ENCODE results near the gene TBX10. TPM values are rescaled to one million over a fixed set of nuclear protein-coding genes. Genes with fewer than 3 reads are reported as not detected.

TBX10 gene
- total RNA-seq, 6 experiments from 2014 or later, result not detected

DNA sequence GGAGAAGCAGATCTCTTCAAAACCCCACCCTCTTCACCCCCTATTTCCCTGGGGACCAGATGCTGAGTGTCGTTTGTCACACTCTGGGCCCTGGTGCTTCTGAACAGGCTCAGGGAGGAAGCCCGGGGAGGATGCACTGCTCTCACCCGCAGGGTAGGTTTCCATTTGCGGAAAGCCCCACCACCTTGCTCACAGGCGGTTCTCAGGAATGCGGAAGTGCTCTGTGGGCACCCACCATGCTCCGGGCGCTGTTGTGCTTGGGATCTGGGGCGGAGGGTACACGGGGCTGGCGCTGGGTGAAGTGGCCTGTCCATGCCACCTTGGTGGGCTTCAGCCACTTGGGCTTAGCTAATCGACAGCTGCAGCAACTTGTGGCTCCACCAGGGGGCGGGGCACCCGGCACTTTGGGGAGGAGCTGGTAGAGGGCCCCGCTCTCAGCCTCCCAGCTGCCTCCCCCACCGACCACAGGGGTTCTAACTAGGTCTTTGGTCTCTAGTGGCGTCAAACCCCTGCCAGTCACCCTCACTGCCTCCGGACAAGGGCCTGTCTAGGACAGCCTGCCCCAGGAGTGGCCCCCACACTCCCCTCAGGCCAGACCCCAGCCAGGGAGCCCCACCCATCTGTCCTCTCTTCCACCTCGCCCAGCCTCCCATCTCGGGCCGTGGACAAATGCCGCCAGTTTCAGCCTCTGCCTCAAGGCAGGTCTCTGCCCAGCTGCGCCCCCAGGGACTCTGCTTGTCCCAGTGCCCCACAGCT, 25.4 kb downstream of the TBX10 start:
- peak; percentile 9 for DNase-seq
- H3K4me1 Mint-ChIP-seq (ENCODE audit: low read depth), result no peaks in the 10 kb centered on the region
- no peaks in the 10 kb centered on the region for H3K9me3 Mint-ChIP-seq
- no peak overlapping the region; the same call in 1 of the 2 replicates for H3K27ac Mint-ChIP-seq
- H3K4me3 Mint-ChIP-seq, result no peak overlapping the region
- TF ChIP-seq, protein P1, sequence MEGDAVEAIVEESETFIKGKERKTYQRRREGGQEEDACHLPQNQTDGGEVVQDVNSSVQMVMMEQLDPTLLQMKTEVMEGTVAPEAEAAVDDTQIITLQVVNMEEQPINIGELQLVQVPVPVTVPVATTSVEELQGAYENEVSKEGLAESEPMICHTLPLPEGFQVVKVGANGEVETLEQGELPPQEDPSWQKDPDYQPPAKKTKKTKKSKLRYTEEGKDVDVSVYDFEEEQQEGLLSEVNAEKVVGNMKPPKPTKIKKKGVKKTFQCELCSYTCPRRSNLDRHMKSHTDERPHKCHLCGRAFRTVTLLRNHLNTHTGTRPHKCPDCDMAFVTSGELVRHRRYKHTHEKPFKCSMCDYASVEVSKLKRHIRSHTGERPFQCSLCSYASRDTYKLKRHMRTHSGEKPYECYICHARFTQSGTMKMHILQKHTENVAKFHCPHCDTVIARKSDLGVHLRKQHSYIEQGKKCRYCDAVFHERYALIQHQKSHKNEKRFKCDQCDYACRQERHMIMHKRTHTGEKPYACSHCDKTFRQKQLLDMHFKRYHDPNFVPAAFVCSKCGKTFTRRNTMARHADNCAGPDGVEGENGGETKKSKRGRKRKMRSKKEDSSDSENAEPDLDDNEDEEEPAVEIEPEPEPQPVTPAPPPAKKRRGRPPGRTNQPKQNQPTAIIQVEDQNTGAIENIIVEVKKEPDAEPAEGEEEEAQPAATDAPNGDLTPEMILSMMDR (IDR thresholded peaks at IDR 0.05), result peak; percentile 84
- H3K36me3 Mint-ChIP-seq (ENCODE audit: low read depth), result no peaks in the 10 kb centered on the region
- peaks cover 15% of the 10 kb centered on the region for H3K27me3 Mint-ChIP-seq (ENCODE audit: insufficient read depth)

DNA sequence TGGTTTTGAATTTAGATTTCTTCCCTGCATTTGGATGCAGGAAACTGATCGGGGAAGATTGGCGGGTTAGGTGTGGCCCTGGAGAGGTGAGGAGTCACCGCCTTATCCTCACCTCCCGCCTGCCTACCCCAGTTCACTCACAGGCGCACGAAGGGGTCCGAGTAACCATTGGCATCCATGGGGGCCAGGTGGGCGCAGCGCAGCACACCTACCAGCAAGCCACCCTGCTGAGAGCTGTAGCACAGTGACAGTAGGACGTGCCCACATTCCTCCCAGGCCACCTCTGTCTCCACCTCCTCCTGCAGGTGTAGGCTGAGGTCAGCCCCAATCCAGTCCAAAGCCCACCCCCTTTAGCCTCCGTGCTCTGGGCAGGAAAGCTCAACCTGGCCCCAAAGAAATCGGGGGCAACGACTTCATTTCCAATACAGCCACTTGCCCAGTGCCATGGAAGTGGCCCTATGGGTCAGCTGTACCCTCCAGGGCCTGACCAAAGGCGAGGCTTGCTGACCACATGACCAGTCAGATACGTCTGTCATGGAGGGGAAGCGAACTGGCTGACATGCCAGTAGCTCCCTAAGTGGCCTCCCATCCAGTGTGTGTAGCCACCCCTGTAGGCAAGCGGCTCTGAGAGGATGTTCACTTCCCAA, 26.1 kb downstream of the TBX10 start:
- Mint-ChIP-seq H3K27me3 (ENCODE audit: insufficient read depth) (peaks cover 15% of the 10 kb centered on the region), H3K4me3 (no peak overlapping the region), H3K36me3 (ENCODE audit: low read depth) (no peaks in the 10 kb centered on the region), H3K9me3 (no peaks in the 10 kb centered on the region), H3K4me1 (ENCODE audit: low read depth) (no peaks in the 10 kb centered on the region), H3K27ac (no peak overlapping the region; the same call in 1 of the 2 replicates)
- DNase-seq, result no peak
- TF ChIP-seq, protein P1 (IDR thresholded peaks at IDR 0.05), result no peak

GRCh38 chr11:67612751-67613150, 26.8 kb downstream of the TBX10 start:
- H3K9me3 Mint-ChIP-seq, result no peaks in the 10 kb centered on the region
- DNase-seq, result no peak
- no peaks in the 10 kb centered on the region for H3K4me1 Mint-ChIP-seq (ENCODE audit: low read depth)
- no peak overlapping the region for H3K4me3 Mint-ChIP-seq
- no peaks in the 10 kb centered on the region for H3K36me3 Mint-ChIP-seq (ENCODE audit: low read depth)
- no peak overlapping the region for H3K27ac Mint-ChIP-seq
- H3K27me3 Mint-ChIP-seq (ENCODE audit: insufficient read depth), result peaks cover 13% of the 10 kb centered on the region
- TF ChIP-seq, protein P1 (IDR thresholded peaks at IDR 0.05), result no peak

DNA sequence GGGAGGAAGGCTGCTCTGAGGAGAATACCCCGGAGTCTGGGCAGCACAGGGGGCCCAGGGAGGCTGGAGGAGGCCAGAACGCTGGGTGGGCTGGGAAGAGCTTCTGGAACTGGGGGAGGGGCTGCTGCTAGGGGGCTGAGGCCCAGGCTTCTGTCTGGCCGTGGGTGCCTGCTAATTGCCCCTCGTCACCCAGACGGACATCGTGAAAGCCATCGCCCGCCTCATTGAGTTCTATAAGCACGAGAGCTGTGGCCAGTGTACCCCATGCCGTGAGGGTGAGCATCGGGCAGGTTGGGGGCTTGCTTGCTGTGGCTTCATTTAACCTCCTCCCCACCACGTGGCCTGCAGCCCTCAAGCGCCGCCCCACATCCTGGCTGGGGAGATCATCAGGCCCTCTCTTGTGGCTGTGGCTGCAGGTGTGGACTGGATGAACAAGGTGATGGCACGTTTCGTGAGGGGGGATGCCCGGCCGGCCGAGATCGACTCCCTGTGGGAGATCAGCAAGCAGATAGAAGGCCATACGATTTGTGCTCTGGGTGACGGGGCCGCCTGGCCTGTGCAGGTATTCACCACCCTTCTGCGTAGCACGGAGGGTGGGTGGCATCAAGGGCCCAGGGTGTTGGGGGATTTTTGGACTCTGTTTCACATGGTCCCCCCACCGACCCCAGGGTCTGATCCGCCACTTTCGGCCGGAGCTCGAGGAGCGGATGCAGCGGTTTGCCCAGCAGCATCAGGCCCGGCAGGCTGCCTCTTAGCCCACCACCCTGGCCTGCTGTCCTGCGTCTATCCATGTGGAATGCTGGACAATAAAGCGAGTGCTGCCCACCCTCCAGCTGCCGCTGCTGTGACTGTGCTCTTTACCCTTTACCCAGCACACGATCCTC, 27.6 kb downstream of the TBX10 start:
- TF ChIP-seq, protein P1 (IDR thresholded peaks at IDR 0.05), result no peak
- H3K27me3 Mint-ChIP-seq (ENCODE audit: insufficient read depth), result peaks cover 5% of the 10 kb centered on the region
- H3K36me3 Mint-ChIP-seq (ENCODE audit: low read depth), result no peaks in the 10 kb centered on the region
- H3K4me3 Mint-ChIP-seq, result no peak overlapping the region
- no peaks in the 10 kb centered on the region for H3K4me1 Mint-ChIP-seq (ENCODE audit: low read depth)
- no peak overlapping the region for H3K27ac Mint-ChIP-seq
- no peak for DNase-seq
- H3K9me3 Mint-ChIP-seq, result no peaks in the 10 kb centered on the region

DNA sequence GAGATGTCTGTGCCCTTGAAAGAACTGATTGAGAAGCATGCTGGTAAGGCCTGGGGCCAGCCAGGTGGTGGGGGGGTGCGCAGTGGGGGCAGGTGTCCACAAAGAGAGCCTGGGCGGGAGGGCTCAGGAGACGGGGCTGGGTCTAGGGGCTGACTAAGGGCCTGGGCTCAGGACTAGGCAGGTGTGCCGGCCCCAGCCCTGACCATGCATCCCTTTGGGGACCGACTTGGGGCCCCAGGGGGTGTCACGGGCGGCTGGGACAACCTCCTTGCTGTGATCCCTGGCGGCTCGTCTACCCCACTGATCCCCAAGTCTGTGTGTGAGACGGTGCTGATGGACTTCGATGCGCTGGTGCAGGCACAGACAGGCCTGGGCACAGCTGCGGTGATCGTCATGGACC, 28.4 kb downstream of the TBX10 start:
- no peaks in the 10 kb centered on the region for H3K36me3 Mint-ChIP-seq (ENCODE audit: low read depth)
- TF ChIP-seq, protein P1 (IDR thresholded peaks at IDR 0.05), result no peak

More for the DNA sequence above, 28.4 kb downstream of the TBX10 start:
- no peak for DNase-seq
- no peaks in the 10 kb centered on the region for H3K9me3 Mint-ChIP-seq
- H3K4me3 Mint-ChIP-seq, result no peak overlapping the region
- peaks cover 4% of the 10 kb centered on the region; the same call in 1 of the 2 replicates for H3K4me1 Mint-ChIP-seq (ENCODE audit: low read depth)
- H3K27ac Mint-ChIP-seq, result no peak overlapping the region
- H3K27me3 Mint-ChIP-seq (ENCODE audit: insufficient read depth), result peaks cover under 1% of the 10 kb centered on the region

All from HFFc6 (cell line).